Tibial nerve (tissue), 4 donors: ENCODE results near the gene PDLIM5. TPM values are rescaled to one million over a fixed set of nuclear protein-coding genes. Genes with fewer than 3 reads are reported as not detected.
"Not testable (repeated sequence)": the region's sequence is repeated elsewhere in the genome, so short reads cannot be mapped to it uniquely, and the experiment has no call there.

Experiments used
- DNase-seq, 2 donors: peaks; one replicate each; pipeline ENCODE4 v3.0.0-alpha.2; 2019; ENCODE audit warnings: low spot score in 2 of 2
- H3K27ac ChIP-seq, 4 donors: fragments of 200-600 bp; sonication (generic) in 3 of 4; one replicate each; pipeline ENCODE4 v1.5.1; 2017 to 2019; ENCODE audit warnings: mild to moderate bottlenecking in 1 of 4
- H3K27me3 ChIP-seq, 2 donors: fragments of 200-600 bp; sonication (generic) in 1 of 2; one replicate each; pipeline versions ENCODE4 v1.5.1 to v1.6.0; 2017 to 2019
- H3K36me3 ChIP-seq, 3 donors: fragments of 200-600 bp; sonication (generic); one replicate each; pipeline ENCODE4 v1.5.1; 2018 to 2019
- H3K4me1 ChIP-seq, 4 donors: fragments of 200-600 bp; sonication (generic) in 3 of 4; one replicate each; pipeline ENCODE4 v1.5.1; 2017 to 2019
- H3K4me3 ChIP-seq, 4 donors: fragments of 200-600 bp; sonication (generic) in 3 of 4; one replicate each; pipeline ENCODE4 v1.5.1; 2017 to 2019; ENCODE audit warnings: mild to moderate bottlenecking in 1 of 4, moderate library complexity in 1 of 4
- H3K9me3 ChIP-seq, 4 donors: fragments of 200-600 bp; sonication (generic) in 3 of 4; one replicate each; pipeline ENCODE4 v1.5.1; 2017 to 2019
- EP300 ChIP-seq, 2 donors: sonication (generic); formaldehyde crosslinking; IDR thresholded peaks; one replicate each; pipeline ENCODE4 v1.6.1; 2017; ENCODE audit warnings: antibody characterized with exemption in 2 of 2, mild to moderate bottlenecking in 1 of 2
- POLR2A ChIP-seq, 2 donors: fragments of 450-650 bp; IDR thresholded peaks; one replicate each; pipeline ENCODE4 v1.6.1; 2017; ENCODE audit warnings: antibody characterized with exemption in 2 of 2, mild to moderate bottlenecking in 2 of 2, moderate library complexity in 2 of 2
- WGBS, 2 donors: methylation state at CpG; one replicate each; pipeline ENCODE4 v1.1.5; 2018; 5-methylcytosine and 5-hydroxymethylcytosine counted together
- total RNA-seq, 4 donors: library from RNA; depleted of rRNA; stranded (reverse); fragments of >200 nt; gene quantifications; one replicate each; pipeline ENCODE4 v1.1.0, GENCODE V29; 2016
- TF ChIP-seq, protein P1 (sequence below), 5 experiments: fragments of 200-600 bp in 3 of 5; fragments of 450-650 bp in 2 of 5; sonication (generic) in 3 of 5; IDR thresholded peaks; one replicate each; pipeline ENCODE4 v1.5.1; 2016 to 2019; ENCODE audit warnings: antibody characterized with exemption in 5 of 5, mild to moderate bottlenecking in 3 of 5, moderate library complexity in 2 of 5

PDLIM5 gene
- total RNA-seq, 4 donors from 2014 or later = 73.5 to 117 (median 98.2) TPM

DNA sequence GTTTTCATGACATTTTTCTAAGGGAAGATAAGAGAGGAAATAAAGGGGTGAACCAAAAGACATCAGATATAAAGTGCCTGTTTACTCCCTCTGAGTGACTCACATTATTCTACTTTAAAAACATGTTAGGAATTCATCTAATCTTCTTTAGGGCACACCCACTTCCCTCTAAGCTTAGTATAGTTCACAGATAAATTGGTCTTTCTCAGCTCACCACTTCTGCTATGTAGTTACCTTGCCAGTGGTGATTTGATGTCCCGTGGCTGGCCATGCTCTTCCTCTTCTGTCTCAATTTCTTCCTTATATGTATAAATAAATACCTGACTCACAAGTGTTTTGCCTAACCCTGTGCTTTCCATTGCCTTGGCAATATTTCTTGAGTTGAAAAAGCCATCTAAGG is 96.8 kb downstream of the PDLIM5 start:
- Histone ChIP-seq H3K4me3 (no peak overlapping the region), H3K9me3 (no peaks in the 10 kb centered on the region), H3K4me1 (peaks cover 0 to 44% (median 2%) of the 10 kb centered on the region in 4 donors), H3K36me3 (no peaks in the 10 kb centered on the region), H3K27me3 (no peaks in the 10 kb centered on the region), H3K27ac (peak overlapping the region in 3 of 4 donors; percentile 27 to 53 (median 36))
- 30 to 35% methylated on average over 1 of the region's 1 CpG for WGBS, 2 donors
- no peak for DNase-seq
- TF ChIP-seq, protein P1, sequence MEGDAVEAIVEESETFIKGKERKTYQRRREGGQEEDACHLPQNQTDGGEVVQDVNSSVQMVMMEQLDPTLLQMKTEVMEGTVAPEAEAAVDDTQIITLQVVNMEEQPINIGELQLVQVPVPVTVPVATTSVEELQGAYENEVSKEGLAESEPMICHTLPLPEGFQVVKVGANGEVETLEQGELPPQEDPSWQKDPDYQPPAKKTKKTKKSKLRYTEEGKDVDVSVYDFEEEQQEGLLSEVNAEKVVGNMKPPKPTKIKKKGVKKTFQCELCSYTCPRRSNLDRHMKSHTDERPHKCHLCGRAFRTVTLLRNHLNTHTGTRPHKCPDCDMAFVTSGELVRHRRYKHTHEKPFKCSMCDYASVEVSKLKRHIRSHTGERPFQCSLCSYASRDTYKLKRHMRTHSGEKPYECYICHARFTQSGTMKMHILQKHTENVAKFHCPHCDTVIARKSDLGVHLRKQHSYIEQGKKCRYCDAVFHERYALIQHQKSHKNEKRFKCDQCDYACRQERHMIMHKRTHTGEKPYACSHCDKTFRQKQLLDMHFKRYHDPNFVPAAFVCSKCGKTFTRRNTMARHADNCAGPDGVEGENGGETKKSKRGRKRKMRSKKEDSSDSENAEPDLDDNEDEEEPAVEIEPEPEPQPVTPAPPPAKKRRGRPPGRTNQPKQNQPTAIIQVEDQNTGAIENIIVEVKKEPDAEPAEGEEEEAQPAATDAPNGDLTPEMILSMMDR (IDR thresholded peaks at IDR 0.05) = no peak
- TF ChIP-seq POLR2A (IDR thresholded peaks at IDR 0.05) (no peak), EP300 (IDR thresholded peaks at IDR 0.05) (no peak)

DNA sequence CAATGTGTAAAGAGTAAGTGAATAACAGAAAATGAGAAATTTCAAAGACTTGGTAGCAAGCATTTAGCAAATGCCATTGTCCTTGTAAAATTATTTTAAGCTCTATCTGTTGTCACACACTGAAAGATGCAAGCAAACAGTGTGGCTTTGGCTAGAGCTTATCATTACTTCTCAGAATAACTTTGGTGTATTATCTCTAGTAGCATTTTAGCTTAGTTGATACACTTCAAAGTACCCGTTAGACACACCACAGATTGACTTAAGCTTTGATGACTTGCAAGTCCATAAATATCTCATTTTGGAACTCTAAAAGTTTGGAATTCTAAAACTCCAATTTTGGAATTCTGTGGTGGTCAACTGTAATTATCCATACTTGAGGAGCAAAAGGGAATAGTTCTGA is 98.6 kb downstream of the PDLIM5 start:
- H3K27ac ChIP-seq = no peak overlapping the region
- TF ChIP-seq, protein P1 (IDR thresholded peaks at IDR 0.05) = no peak
- TF ChIP-seq EP300 (IDR thresholded peaks at IDR 0.05) (no peak), POLR2A (IDR thresholded peaks at IDR 0.05) (no peak)
- peaks cover 0 to 35% (median 0%) of the 10 kb centered on the region in 4 donors for H3K4me1 ChIP-seq
- H3K36me3 ChIP-seq = no peaks in the 10 kb centered on the region
- no peaks in the 10 kb centered on the region for H3K27me3 ChIP-seq
- 89 to 97% methylated on average over 1 of the region's 1 CpG for WGBS, 2 donors
- no peak overlapping the region for H3K4me3 ChIP-seq
- DNase-seq = no peak
- H3K9me3 ChIP-seq = no peaks in the 10 kb centered on the region

DNA sequence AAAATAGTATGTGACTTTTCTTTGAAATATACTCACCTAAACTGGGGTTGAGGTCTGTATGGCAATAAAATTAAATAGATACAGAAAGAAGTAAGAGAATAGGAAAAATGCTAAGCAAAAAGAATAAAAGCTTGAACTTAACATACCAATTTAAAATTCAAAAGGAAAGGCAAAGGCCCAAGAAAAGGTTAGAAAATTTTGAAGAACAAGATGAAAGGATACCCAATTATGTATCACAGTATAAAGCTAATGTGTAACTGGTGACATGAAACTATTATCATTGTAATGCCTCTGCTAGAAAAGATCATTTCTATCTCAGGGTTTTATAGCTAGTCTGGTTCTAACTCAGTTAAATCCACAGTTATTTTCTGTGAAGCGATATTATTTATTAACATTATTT is 99.1 kb downstream of the PDLIM5 start:
- WGBS, 2 donors = 96 to 98% methylated on average over 1 of the region's 1 CpG
- H3K4me1 ChIP-seq = peaks cover 0 to 33% (median 0%) of the 10 kb centered on the region in 4 donors

DNA sequence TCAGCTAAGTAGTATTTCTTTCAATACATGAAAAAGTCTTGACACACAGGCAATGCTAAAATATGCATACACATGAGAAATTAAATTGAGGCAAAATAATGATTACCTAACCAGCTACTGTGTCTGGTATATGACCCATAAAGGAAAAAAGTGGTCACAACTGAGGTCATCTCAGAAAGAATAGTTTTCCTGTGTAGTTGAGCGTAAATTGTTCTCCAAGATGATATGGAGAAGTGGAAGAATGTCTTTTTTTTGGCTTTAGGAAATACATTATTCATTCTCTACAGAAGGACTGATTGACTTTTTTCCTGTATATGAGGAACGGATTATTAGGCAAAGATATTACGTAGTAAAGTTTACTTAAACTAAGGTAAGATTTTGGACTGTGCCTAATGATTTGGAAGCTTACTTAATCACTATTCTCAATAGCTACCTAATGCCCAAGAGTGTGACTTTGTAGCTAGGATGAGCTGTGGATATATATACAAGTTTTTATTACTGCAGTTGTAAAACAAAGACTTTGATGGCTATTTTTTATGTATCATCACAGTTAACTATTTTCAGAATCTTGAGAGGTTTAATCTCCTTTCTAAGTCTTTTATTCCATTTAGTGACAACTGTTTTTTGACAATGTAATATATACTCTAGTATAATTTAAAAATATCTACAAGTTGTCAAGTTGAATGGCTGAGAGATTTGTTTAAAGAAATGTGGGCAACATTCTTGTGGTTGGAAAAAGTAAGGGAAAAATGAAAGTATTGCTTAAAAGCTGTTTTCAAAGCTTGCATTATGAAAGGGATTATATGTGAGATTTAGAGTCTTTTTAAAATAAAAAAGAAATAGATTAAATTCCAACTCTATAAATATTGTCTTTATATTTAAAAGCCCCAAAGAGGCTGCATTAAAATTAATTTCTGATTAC is 100.2 kb downstream of the PDLIM5 start:
- Histone ChIP-seq H3K27me3 (no peaks in the 10 kb centered on the region), H3K27ac (no peak overlapping the region), H3K4me3 (no peak overlapping the region), H3K4me1 (peaks cover 0 to 29% (median 0%) of the 10 kb centered on the region in 4 donors), H3K36me3 (no peaks in the 10 kb centered on the region), H3K9me3 (no peaks in the 10 kb centered on the region)
- 83% methylated on average over 3 of the region's 3 CpGs for WGBS, 2 donors
- TF ChIP-seq EP300 (IDR thresholded peaks at IDR 0.05) (no peak), POLR2A (IDR thresholded peaks at IDR 0.05) (no peak)
- TF ChIP-seq, protein P1 (IDR thresholded peaks at IDR 0.05) = no peak
- no peak for DNase-seq

More for the DNA sequence above, 99.1 kb downstream of the PDLIM5 start:
- no peak overlapping the region for H3K27ac ChIP-seq
- no peaks in the 10 kb centered on the region for H3K9me3 ChIP-seq
- TF ChIP-seq POLR2A (IDR thresholded peaks at IDR 0.05) (no peak), EP300 (IDR thresholded peaks at IDR 0.05) (no peak)
- TF ChIP-seq, protein P1 (IDR thresholded peaks at IDR 0.05) = no peak
- no peaks in the 10 kb centered on the region for H3K36me3 ChIP-seq
- H3K4me3 ChIP-seq = no peak overlapping the region
- no peaks in the 10 kb centered on the region for H3K27me3 ChIP-seq
- no peak for DNase-seq

DNA sequence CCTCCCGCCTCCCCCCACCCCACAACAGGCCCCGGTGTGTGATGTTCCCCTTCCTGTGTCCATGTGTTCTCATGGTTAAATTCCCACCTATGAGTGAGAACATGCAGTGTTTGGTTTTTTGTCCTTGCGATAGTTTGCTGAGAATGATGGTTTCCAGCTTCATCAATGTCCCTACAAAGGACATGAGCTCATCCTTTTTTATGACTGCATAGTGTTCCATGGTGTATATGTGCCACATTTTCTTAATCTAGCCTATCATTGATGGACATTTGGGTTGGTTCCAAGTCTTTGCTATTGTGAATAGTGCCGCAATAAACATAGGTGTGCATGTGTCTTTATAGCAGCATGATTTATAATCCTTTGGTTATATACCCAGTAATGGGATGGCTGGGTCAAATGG is 104.3 kb downstream of the PDLIM5 start:
- DNase-seq, H3K27me3 ChIP-seq, H3K27ac ChIP-seq, H3K4me3 ChIP-seq, H3K9me3 ChIP-seq, H3K36me3 ChIP-seq: not testable (repeated sequence)
- WGBS, 2 donors = 94 to 99% methylated on average over 4 of the region's 4 CpGs
- H3K4me1 ChIP-seq = peaks cover 0 to 35% (median 0%) of the 10 kb centered on the region in 4 donors

DNA sequence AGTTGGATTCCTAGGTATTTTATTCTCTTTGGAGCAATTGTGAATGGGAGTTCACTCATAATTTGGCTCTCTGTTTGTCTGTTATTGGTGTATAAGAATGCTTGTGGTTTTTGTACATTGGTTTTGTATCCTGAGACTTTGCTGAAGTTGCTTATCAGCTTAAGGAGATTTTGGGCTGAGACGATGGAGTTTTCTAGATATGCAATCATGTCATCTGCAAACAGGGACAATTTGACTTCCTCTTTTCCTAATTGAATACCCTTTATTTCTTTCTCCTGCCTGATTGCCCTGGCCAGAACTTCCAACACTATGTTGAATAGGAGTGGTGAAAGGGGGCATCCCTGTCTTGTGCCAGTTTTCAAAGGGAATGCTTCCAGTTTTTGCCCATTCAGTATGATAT is 105.9 kb downstream of the PDLIM5 start:
- not testable (repeated sequence) for H3K36me3 ChIP-seq, H3K27ac ChIP-seq, H3K27me3 ChIP-seq, H3K9me3 ChIP-seq, H3K4me3 ChIP-seq, DNase-seq
- H3K4me1 ChIP-seq = peaks cover 0 to 40% (median 6%) of the 10 kb centered on the region in 4 donors
- WGBS, 2 donors = 75 to 80% methylated on average over 1 of the region's 1 CpG
